ENCODE data around the gene SEC24C.
"Not testable (repeated sequence)": the region's sequence is repeated elsewhere in the genome, so short reads cannot be mapped to it uniquely, and the experiment has no call there.

Gene SEC24C

DNA sequence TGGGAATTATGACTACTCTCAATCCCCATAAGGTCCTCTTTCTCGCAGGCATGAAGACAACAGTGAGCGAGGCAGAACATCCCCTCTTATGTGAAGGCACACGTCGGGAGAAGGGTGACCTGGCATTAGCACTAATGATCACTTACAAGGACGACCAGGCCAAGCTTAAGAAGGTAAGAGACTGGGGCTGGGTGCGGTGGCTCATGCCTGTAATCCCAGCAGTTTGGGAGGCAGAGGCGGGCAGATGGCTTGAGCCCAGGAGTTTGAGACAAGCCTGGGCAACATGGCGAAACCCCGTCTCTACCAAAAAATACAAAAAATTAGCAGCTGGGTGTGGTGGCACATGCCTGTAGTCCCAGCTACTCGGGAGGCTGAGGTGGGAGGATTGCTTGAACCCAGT, 51.3 kb downstream of the SEC24C start:
- not testable (repeated sequence) for DNase-seq

DNA sequence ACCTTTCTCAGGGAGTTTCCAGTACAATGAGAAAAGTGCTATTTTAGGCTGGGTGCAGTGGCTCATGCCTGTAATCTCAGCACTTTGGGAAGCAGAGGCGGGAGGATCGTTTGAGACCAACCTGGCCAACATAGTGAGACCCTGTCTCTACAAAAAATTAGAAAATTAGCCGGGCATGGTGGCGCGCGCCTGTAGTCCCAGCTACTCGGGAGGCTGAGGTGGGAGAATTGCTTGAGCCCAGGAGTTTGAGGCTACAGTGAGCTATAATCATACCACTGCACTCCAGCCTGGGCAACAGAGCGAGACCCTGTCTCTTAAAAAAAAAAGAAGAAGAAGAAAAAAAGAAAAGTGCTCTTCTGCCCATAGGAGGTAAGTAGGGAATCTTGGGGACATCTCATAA, 51.9 kb downstream of the SEC24C start:
- not testable (repeated sequence) for DNase-seq

DNA sequence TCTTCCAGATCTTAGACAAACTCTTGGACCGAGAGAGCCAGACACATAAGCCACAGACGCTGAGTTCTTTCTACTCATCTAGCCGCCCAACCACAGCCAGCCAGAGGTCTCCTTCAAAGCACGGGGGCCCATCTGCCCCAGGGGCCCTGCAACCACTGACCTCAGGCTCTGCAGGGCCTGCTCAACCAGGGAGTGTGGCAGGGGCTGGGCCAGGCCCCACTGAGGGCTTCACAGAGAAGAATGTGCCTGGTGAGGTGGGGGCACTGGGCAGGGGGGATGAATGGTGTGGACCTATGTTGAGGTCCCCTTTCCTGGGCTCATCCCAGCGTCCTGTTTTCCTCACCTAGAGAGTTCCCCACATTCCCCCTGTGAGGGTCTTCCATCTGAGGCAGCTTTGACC, 52.6 kb downstream of the SEC24C start:
- DNase-seq, result no peak

DNA sequence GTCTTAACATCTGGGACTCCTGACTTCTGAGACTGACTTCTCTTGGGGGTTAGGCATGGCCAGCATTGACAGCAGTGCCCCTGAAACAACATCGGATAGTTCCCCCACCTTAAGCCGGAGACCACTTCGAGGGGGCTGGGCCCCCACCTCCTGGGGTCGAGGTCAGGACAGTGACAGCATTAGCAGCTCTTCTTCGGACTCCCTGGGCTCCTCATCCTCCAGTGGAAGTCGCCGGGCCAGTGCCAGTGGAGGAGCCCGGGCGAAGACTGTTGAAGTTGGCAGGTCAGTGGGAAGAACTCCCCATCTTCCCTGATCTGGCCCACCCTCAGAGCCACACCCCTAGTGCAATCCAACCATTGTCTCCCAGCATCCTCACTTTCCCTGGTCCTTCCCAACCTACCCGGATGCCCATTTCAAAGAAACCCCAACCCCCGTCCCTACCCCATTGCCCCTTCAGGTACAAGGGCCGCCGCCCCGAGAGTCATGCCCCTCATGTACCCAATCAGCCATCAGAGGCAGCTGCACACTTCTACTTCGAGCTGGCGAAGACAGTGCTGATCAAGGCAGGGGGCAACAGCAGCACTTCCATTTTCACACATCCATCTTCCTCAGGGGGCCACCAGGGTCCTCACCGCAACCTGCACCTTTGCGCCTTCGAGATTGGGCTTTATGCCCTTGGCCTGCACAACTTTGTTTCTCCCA, 53.3 kb downstream of the SEC24C start:
- no peak for DNase-seq

DNA sequence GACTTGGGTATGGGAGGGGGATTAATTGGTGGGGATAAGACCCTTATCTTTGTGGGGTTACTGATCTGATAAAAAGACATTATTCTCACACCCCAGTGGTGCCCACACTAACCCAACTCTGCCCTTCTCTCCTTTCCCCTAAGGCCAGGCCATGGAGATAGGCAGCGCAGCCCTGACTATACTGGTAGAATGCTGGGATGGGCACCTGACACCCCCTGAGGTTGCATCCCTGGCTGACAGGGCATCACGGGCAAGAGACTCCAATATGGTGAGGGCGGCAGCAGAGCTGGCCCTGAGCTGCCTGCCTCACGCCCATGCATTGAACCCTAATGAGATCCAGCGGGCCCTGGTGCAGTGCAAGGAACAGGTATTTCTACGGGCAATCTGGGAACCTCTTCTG, 53.9 kb downstream of the SEC24C start:
- no peak for DNase-seq

DNA sequence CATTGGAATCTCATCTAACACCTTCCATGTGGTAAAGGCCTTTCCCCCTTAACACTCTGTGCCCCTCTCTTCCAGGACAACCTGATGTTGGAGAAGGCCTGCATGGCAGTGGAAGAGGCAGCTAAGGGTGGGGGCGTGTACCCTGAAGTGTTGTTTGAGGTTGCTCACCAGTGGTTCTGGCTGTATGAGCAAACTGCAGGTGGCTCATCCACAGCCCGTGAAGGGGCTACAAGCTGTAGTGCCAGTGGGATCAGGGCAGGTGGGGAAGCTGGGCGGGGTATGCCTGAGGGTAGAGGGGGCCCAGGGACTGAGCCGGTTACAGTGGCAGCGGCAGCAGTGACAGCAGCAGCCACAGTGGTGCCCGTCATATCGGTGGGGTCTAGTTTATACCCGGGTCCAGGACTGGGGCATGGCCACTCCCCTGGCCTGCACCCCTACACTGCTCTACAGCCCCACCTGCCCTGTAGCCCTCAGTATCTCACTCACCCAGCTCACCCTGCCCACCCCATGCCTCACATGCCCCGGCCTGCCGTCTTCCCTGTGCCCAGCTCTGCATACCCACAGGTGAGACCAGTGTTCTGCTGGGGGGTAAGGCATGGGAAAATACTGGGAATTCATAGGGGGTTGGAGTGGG, 54.9 kb downstream of the SEC24C start:
- DNase-seq, result no peak

DNA sequence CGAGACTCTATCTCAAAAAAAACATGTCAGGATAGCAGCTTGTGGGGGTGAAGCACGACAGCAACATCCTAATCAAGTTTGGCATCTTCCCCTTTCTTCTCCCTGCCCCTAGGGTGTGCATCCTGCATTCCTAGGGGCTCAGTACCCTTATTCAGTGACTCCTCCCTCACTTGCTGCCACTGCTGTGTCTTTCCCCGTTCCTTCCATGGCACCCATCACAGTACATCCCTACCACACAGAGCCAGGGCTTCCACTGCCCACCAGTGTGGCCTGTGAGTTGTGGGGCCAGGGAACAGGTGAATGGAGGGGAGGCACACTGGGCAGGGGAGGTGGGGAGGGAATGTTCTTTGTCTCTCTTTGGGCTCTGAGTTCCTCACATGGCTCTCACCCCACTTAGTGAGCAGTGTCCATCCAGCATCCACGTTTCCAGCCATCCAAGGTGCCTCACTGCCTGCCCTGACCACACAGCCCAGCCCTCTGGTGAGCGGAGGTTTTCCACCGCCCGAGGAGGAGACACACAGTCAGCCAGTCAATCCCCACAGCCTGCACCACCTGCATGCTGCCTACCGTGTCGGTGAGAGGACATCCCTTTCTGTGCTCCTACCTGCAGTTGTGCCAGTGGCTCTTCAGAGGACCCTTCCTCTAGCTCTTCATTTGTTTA, 55.9 kb downstream of the SEC24C start:
- DNase-seq, result no peak

DNA sequence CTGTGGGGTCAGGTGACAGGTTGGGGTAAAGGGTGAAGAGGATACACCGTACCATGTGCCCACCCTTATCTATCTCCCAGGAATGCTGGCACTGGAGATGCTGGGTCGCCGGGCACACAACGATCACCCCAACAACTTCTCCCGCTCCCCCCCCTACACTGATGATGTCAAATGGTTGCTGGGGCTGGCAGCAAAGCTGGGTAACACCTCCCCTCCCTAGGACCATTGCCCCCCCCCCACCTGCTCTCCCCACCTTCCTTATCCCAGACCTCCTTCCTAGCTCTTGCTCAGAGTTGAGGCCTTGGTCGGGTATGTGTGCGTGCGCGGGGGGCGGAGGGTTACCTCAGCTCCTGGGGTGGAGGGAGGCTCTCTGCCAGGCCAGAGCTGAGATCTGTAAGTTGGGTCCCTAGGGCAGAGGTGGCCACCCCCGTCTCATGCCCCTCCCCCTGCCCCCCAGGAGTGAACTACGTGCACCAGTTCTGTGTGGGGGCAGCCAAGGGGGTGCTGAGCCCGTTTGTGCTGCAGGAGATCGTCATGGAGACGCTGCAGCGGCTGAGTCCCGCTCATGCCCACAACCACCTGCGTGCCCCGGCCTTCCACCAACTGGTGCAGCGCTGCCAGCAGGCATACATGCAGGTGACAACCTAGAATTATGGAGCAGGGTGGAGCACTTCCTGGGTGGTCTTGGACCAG, 56.5 kb downstream of the SEC24C start:
- no peak for DNase-seq

DNA sequence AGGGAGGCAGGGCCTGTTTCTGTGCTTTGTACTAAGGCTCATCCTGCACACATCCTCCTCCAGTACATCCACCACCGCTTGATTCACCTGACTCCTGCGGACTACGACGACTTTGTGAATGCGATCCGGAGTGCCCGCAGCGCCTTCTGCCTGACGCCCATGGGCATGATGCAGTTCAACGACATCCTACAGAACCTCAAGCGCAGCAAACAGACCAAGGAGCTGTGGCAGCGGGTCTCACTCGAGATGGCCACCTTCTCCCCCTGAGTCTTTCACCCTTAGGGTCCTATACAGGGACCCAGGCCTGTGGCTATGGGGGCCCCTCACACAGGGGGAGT, 57.0 kb downstream of the SEC24C start:
- no peak for DNase-seq

DNA sequence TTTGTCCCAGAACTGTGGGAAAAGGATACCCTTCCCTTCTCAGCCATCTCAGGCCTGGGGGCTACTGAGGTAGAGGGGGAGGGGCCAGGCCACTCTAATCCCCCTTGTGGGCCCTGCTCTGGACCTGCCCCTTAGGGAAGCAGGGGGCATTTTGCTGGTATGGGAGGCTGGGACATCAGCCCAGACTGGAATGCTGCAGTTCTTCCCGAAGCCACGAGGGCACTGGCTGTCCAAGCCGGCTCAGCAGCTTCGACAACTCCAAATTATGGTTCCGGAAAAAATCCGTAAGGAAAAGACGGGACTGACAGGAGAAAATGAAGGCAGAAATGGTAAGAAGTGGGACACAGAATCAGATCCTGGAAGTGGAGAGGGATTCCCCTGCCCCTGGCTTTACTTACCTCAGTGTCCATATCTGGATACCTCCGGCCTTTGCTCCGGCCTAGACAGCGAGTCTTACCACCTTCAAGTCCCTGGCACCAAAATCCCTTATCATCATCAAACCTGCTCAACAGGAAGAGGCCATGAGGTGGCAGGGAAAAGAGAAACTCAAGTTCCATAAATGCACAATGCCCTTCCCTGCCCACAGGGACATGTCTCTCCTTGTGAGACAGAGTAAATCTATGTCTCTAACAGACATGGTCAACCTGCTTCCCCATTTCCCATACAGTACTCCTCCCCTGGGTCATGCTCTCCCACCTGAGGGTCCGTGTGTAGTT, 58.3 kb downstream of the SEC24C start:
- DNase-seq, result no peak

DNA sequence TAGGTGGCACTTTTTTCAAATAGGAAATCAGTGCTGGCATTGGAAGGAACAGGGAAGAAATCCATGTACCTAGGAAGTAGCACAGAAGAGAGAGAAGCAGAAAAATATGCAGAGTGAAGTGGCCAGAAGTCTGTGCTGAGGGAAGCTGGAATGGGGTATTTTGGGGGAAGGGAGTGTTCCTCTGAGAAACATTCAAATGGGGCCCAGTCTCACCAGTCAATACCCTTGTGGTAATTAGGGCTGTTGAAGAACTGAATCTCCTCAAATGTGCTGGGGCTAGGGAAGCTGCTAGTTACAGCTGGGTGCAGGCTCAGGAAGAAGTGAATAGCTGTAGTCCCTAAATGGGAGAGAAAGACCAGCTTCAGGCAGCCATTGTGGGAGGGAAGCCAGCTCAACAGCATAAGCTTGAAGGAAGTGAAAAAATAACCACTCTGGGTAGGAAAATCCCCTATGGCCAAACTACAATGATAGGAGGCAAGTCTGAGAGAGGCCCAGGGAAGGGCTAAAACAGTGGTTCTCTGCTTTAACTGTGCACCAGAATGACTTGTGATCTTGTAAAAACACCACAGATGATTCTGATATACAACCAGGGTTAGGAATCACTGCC, 59.6 kb downstream of the SEC24C start:
- no peak for DNase-seq

DNA sequence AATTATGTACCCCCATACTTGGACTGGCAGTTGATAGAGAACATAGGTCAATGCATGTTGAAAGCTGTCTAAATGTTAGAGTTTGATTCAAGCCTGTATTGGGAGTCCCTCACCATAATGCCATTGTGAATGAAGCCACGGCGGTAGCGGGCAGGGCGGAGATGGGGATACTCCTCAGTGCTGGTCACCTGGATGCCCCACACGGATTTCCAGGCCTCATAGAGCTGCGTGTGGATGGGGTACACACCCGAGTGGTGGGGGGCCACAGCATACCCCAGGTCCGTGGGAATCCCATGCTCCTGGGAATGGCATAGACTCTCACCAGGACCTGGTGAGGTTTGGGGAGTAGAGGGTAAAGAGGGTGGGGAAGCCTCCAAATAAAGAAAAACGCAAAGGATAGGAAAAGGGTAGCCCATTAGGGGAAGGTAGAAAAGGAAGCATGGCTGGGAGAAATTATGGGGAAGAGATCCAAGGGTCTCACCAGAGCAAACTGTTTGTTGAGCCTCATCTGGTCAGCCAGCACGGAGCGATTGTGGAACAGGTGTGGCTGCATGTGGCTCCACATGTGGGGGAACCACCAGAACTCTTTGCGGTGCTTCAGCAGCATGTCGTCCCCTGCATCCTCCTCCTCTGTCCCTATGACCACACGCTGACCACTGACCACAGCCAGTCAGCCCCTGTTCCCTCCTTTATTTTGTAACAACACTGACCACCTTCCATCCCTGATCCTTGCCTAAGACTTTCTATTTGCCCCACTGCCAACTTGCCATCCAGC, 62.2 kb downstream of the SEC24C start:
- no peak for DNase-seq

DNA sequence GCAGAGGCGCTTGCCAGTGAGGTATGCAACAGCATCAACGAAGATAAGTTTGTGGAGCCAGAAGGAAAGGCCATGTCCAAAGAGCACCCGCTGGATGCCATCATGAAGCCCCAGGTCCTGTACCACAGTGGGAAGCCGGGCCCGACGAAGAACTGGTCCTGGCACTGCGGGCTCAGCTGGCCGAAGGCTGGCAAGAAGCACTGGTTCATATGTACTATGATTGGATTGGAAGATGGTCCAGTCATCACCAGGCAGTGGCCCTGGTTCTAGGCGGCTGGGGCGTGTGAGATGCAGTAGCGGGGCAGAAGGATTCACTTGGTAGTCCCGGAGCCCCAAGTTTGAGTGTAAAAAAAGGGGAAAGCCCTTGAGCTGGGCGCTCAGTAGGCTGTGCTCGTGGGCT, 63.3 kb downstream of the SEC24C start:
- no peak for DNase-seq

DNA sequence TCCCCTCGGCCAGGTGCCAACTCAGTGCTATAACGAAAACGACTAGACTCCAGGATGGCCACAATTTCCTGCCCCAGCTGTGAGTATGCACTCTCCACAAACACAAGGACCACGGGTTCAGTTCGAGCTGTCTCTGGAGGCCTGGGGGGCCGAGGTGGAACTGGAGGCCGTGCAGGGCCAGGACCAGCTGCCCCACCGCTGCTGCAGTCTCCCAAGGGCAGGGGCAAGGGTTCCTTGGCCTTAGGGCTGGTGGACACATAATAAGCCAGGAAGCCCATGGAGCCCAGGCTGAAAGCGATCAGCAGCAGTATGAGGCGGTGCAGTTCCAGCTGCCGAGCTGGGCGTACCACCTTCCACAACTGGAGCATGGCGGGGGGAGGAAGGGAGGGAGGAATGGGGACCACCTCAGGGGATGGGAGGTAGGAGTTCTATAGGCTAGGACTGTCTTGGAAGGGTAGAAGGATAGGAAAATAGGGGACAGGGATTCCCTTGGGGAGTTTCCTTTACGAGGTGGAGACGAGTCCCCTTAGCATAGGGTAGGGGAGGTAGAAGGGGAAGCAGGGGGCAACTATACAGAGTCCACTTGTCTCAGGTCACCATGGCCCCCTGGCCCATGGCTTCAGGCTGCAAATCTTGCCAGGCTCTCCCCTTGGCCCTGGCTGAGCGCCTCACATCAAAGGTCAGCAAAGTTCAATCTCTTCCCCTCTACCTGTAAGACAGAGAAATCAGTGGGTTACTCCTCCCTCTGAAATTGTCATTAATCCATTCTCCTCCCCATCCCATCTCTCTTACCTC, 64.0 kb downstream of the SEC24C start:
- DNase-seq, result no peak

DNA sequence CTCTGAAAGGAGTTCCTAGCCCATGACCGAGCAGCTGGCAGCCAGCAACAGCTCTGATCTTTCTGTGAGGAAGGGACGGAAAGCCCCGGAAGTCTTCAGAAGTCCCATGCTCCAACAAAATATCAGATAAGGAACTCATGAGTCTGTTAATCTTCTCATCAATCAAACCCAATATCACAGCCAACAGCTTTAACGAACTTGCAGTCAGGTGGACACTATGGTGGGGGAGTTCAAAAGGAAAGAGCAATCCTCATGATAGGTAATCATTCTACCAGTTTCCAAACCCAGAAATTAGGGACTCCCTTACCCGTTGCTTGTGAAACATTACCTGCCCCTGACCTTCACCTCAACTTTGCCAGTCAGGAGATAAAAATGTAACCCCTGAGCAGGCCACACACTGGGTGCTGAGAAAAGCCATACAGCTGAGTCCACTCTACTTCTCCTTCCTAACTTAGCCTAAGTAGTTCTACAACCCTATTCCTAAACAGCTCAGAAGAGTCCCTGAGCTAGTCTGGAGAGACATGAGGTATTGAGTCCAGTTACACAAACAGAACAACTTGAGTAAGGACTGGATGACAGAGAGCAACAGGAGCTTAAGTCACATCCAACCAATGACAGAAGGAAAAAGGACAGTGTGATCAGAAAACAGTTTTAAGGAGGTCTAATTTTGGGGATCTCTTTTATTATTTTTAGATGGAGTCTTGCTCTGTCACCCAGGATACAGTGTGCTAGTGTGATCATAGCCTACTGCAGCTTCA, 65.1 kb downstream of the SEC24C start:
- DNase-seq, result no peak

DNA sequence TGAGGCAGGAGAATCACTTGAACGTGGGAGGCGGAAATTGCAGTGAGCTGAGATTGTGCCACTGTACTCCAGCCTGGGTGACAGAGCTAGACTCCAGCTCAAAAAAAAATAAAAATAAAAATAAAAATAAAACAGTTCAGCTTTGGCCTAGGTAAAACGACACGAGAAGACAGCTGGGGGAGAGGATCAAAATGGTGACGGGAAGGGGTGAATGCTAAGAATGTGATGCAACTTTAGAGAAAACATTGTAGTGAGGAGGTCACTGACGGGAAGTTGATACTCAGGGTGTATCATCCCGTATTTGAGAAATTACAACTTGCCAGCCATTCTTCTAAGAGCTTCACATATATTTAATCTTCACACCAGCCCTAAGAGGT, 66.2 kb downstream of the SEC24C start:
- peak; percentile 26 for DNase-seq

DNA sequence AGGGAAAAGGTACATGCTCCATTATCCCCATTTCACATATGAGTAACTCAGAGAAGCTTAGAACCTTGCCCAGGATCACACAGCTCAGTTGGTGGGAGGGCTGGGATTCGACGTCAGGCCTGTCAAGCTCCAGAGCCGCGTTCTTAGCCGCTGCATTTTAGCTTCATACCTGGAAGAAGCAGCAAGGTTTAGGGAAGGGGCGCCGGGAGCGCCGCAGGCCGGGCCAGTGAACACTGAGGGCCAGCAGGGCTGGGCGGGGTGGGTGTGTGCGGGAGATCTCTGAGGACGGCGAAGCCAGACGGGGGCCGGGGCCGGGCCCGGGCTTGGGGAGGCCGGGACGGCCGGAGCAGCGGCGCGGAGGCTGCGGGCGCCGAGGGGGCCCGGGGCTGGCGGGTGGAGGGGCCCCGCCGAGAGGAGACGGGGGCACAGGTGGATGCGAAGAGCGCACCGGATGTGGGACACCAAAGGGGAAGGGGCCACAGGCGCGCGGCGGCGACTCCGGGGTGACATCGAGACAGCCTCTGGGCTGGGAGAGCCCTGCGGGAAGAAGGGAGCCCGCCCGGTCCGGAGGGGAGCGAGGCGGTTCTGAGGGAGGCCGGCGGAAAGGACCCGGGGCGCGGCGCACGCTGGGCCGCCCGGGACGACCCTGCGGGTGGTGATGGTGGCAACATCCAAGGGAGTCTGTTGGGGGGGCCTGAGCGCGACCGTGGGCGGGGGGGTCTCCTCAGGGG, 66.7 kb downstream of the SEC24C start:
- peak; percentile 78 for DNase-seq

DNA sequence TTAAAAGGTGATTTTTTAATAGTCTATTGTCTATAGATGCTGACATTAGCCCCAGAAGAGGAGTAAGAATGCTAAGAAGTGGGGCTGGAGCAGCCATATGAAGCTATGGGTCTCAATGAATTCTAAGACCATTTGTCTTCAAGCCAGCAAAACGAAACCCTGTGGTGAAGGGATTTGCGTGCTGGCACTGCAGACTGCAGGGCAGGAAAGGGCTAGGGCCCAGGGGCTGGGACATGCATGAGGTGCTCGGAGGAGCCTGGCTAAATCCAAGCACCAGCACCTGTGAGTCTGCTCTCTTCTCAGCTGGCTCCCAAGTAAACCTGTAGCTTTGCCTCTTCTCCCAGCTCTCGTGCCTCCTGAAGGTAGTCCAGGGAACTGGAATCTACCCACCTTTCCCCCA, 68.5 kb downstream of the SEC24C start:
- DNase-seq, result no peak

DNA sequence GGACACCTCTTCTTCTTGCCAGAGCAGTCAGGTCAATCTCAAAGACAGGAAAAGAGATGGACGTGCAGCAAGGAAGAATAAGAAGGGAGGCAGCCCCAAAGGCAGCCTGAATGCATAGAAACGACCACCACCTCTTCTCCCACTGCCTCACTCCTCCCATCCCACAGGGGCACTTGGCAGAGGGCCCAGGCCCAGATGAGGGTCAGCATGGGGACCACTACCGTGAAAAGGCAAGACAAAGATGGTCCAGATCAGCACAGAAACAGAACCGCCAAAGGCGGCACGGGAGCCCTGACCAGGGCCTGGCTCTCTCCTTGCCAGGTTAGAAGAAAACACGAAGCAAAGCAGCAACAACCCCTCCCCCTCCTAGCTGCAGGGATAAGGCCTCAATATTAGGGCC, 69.2 kb downstream of the SEC24C start:
- no peak for DNase-seq

Measured in CD4-positive, alpha-beta T cell treated with Interleukin-6 for 4 hours (primary cell).